ENCODE measurements around the gene SEC14L2.
"Not testable (repeated sequence)": the region's sequence is repeated elsewhere in the genome, so short reads cannot be mapped to it uniquely, and the experiment has no call there.

DNA sequence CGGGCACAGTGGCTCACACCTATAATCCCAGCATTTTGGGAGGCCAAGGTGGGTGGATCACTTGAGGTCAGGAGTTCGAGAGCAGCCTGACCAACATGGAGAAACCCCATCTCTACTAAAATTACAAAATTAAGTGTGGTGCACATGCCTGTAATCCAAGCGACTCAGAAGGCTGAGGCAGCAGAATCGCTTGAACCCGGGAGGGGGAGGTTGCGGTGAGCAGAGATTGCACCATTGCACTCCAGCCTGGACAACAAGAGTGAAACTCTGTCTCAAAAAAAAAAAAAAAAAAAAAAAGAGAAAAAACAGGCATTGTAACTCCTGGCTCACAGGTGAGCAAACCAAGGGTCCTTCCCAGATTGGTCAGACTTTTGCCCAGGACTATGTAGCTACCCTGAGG, 63.7 kb downstream of the SEC14L2 start:
- TF ChIP-seq CTCF (IDR thresholded peaks at IDR 0.05; ENCODE audit: low read depth, low read length); EZH2phosphoT487 (IDR thresholded peaks at IDR 0.05; ENCODE audit: low read depth): not testable (repeated sequence)

Measured in OCI-LY3 (cell line).